Stimulated activated CD8-positive, alpha-beta memory T cell treated with anti-CD3 and anti-CD28 coated beads, Interleukin-15, amount 100 ng/mL, for 48 hours (primary cell): ENCODE results near the gene SPDYE2B.
"Not testable (repeated sequence)": the region's sequence is repeated elsewhere in the genome, so short reads cannot be mapped to it uniquely, and the experiment has no call there.

ENCODE experiments used
- DNase-seq, 2 donors: peaks; one replicate each; pipeline ENCODE4 v3.0.0-alpha.2; 2020; ENCODE audit warnings: low read depth in 2 of 2

The SPDYE2B gene

DNA sequence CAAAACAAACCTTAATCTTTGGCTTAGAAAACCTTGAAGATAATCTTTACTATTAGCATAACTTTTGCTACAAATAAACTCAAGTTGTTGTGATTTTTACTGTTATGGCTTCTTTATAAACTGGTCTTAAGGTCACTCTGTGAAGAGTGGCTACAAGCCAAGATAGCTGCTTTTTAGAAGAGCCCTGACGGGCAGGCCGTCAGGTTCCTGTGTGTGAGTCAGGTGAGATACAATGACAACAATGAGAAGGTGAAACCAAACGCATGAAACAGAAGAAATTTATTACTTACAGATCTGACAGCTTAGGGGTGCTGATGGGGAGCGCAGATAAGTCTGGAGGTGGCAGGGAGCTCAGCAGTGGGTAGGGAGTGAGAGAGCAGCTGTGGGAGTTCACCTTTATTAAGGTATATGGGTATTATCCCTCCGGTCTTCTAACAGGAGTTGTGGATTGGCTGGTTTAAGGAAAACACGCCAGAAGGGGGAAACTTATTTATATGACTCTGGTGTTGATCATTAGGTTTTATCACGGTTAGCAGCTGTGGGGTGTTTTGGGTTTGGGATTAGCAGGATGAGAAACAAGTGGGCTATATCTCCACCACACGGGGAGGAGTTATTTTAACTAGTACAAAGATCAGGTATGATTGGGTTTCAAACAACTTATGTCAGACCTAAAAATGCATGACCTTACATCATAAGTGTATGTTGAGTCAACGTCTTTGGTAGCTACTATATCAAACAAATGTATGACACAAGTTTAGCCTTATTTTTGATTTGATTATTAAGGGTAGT, 49.0 kb downstream of the SPDYE2B start:
- not testable (repeated sequence) for DNase-seq
